ENCODE results near the gene CNIH2.
"Not testable (repeated sequence)": the region's sequence is repeated elsewhere in the genome, so short reads cannot be mapped to it uniquely, and the experiment has no call there.

The CNIH2 gene

GRCh38 chr11:66259956-66260355 lies 18.0 kb upstream of the CNIH2 start:
- DNase-seq, result no peak

- no peak for DNase-seq
Measured at GRCh38 chr11:66261578-66261977, 16.4 kb upstream of the CNIH2 start.

DNA sequence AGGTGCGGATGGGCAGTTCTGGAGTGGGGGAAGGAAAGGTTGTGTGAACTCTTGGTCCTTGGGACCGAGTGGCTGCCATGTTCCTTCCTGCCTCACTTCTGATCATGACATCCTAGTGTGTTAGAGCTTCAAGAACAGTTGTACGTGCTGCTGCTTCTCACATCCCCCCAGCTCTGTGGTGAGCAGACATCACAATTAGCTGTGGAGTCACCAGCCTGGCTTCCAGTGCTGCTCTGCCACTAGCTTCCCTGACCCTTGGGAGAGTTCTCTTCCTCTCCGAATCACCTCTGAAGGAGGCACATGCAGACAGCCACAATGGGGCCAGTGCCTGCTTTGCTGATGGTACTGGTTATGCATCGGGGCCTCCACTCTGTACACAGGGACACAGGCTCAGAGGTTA lies 15.8 kb upstream of the CNIH2 start:
- no peak for DNase-seq

DNA sequence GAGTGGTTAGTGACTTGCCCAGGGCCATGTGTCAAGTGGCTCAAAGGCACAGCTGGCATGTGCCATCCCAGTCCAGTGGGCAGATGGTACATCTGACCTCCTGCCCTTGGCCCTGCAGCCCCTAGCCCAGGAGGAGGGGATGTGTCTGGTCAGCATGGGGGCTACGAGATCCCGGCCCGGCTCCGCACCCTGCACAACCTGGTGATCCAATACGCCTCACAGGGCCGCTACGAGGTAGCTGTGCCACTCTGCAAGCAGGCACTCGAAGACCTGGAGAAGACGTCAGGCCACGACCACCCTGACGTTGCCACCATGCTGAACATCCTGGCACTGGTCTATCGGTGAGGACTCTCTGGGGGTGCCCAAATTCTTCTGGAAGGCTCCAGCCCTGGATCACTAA lies 15.3 kb upstream of the CNIH2 start:
- DNase-seq, result no peak

DNA sequence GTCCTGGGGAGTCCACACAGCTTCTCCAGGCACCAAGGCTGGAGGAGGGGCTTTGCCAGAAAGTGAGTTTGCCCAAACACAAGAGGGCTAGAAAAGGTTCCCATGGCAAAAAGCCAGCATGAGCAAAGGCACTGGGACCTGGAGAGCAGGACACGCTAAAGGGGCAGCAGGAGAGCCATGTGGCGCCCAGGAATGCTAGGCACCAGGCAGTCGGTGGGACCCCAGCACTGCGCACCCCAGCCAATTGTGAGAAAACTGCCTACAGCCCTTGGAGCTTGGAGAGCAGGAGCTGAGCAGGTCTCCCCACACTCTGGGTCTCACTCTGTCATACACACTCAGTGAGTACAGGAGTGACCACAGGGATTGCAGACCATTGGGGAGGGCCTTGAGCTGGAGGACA lies 14.7 kb upstream of the CNIH2 start:
- DNase-seq, result no peak

DNA sequence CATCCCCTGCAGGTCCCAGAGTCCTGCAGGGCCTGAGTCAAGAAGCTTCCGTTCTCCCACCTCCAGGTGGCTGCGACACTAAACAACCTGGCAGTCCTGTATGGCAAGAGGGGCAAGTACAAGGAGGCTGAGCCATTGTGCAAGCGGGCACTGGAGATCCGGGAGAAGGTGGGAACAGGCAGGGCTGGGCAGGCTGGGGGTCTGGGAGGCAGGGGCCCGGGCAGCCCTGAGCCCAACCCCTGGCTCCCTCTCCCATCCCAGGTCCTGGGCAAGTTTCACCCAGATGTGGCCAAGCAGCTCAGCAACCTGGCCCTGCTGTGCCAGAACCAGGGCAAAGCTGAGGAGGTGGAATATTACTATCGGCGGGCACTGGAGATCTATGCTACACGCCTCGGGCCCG lies 14.2 kb upstream of the CNIH2 start:
- no peak for DNase-seq

GRCh38 chr11:66264383-66264782 lies 13.6 kb upstream of the CNIH2 start:
- DNase-seq, result no peak

- no peak for DNase-seq
Measured at GRCh38 chr11:66264914-66265313, 13.1 kb upstream of the CNIH2 start.

- DNase-seq, result no peak
Measured at GRCh38 chr11:66265531-66266377, 12.2 kb upstream of the CNIH2 start.

- DNase-seq, result no peak
Measured at GRCh38 chr11:66266378-66267038, 11.5 kb upstream of the CNIH2 start.

DNA sequence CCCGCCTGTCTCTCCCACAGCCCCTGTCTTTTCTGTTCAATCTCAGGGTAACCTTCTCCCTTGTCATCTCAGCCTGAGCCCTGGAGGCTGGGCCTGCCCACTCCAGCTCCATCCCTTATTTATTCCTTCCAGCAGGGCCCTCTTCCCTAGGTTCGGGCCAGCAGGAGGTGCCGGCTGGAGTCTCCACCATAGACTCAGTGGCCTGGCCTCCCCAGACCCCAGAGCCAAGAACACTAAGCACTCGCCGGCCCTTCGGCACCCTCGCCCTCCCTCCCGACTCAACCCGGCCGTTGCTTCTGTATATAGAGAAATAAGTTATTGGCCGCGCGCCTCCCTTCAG lies 11.0 kb upstream of the CNIH2 start:
- DNase-seq, result no peak

DNA sequence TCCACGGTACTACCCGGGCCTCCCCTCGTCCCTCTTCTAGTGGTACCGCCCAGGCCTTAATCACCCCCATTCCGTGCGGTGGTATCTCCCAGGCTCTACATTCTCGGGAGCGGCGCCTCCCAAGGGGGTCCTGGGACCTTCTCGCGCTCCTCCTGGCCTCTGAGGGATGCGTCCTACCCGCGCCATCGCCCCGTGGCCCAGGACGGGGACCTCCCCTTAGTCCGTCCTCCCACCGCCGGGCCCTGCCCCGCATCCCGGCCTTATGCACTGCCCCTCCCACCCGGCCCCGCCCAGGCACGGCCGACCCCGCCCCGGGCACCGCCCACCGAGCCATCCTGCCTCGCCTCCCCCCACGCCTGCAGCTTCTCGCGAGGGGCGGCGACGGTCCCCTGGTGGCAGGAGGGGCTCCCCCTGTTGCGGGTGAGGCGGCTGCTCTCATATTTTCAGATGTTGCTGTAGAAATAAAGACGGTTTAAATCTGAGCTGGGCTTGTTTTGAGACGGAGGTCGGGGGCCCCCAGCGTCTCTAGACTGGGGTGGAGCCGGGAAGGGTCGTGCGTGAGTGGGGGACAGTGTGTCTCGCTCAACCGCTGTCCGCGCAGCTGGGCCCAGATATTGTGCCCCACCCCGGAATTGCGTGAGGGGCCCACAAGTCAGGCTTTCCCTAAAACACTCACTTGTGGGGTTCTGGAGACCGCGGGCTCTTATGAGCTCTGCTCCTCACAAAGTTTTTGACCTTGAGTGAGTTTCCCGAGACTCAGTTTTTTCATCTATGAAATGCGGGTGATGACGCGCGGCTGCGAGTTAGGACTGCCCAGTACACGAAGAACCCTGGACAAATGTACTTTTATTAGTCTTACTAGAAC lies 10.4 kb upstream of the CNIH2 start:
- DNase-seq, result no peak

DNA sequence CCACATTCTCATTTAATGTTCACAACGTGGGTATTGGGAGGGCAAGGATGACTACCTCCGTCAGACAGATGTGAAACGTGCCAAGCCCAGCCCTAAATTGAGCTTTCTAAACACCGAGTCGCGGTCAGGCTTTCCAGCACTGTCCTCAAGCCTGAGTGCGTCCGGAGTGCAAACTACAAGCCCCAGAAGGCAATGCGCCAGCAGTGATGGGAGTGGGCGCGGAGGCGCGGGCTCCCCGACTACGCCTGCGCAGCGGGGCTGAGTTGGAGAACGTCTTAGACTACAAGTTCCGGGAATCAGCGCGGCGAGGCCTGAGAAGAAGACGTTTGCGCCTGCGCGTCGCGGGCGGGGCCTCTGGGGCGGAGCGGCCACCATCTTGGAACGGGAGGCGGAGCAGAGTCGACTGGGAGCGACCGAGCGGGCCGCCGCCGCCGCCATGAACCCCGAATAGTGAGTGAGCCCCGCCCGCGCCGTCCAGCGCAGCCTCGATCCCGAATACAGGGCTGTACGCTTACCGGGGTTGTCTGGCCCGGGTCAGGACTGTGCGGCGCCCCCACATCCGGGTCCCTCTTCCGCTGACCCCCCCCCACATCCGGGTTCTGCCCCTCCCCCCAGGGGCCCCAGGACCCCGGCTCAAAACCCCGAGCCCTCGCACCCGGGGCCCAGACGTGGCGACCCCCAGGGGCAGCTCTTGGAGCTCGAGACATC lies 9.6 kb upstream of the CNIH2 start, which contains the start of gene RAB1B:
TSS of gene RAB1B (plus strand) at position 396 of the 708 bp plus-strand sequence. CDS start at position 437, 41 bp downstream.
- peak; percentile 93 for DNase-seq

GRCh38 chr11:66268952-66269905 lies 8.7 kb upstream of the CNIH2 start:
- DNase-seq, result no peak

- no peak for DNase-seq
Measured at GRCh38 chr11:66271816-66272215, 6.2 kb upstream of the CNIH2 start.

GRCh38 chr11:66272596-66272995 lies 5.4 kb upstream of the CNIH2 start:
- DNase-seq, result no peak

GRCh38 chr11:66274219-66274618 lies 3.8 kb upstream of the CNIH2 start:
- no peak for DNase-seq

- no peak for DNase-seq
Measured at GRCh38 chr11:66275396-66275795, 2.6 kb upstream of the CNIH2 start.

- DNase-seq, result no peak
Measured at GRCh38 chr11:66275984-66276612, 1.9 kb upstream of the CNIH2 start.

DNA sequence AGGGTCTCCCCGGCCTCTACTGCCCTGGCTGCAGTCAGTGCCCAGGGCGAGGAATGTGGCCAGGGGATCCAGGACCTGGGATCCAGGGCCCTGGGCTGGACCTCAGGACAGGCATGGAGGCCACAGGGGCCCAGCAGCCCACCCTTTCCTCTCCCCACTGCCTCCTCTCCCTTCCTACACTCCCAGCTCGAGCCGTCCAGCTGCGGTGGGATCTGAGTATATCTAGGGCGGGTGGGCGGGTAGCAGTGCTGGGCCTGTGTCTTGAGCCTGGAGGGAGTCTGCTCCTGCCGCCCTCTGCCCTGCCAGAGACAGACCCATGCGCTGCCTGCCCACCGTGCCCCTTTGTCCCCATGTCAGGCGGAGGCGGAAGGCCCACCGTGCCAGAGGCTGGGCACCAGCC lies 1.4 kb upstream of the CNIH2 start:
- not testable (repeated sequence) for DNase-seq

- DNase-seq, result not testable (repeated sequence)
Measured at GRCh38 chr11:66277064-66277463, 911 bp upstream of the CNIH2 start.

Data from NCI-H1436 treated with DMSO at 0.1 percent for 48 hours (cell line).